ENCODE measurements around the gene OR10H3.

DNA sequence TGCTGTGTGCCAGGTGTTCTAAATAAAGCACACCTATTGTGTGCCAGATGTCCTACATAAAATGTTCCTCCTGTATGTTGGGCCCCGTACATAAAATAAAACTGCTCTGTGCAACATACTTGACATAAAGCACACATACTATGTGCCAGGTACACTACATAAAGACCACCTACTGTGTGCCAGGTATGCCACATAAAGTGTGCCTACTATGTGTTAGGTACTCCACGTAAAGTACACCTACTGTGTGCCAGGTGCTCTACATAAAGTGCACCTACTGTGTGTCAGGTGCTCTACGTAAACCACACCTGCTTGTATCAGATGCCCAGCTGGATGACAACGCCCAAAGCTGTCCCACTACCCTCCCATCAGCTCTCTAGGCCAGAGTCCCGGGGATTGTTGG, 43.9 kb downstream of the OR10H3 start:
- TF ChIP-seq CTCF (IDR thresholded peaks at IDR 0.05): no peak
- no peak for TF ChIP-seq POLR2A (IDR thresholded peaks at IDR 0.05)

Measured in ovary (tissue), 3 donors.